ENCODE data around the gene ALG13.

ALG13 gene

GRCh38 chrX:111680988-111681779 is at the start of gene ALG13:
TSS of gene ALG13 (plus strand) at chrX:111681170. CDS start at chrX:111681219, 49 bp downstream.
- peak; percentile 87 for DNase-seq

GRCh38 chrX:111634823-111635729 is 45.9 kb upstream of the ALG13 start:
- DNase-seq = no peak

GRCh38 chrX:111641969-111642368 is 39.0 kb upstream of the ALG13 start:
- no peak for DNase-seq

GRCh38 chrX:111645165-111645564 is 35.8 kb upstream of the ALG13 start:
- peak; percentile 1 for DNase-seq

- no peak for DNase-seq
These were observed 35.4 kb upstream of the ALG13 start for GRCh38 chrX:111645607-111646006.

- no peak for DNase-seq
These were observed 34.5 kb upstream of the ALG13 start for GRCh38 chrX:111646515-111646914.

- no peak for DNase-seq
These were observed 32.2 kb upstream of the ALG13 start for GRCh38 chrX:111648802-111649201.

- DNase-seq = no peak
These were observed 31.3 kb upstream of the ALG13 start for GRCh38 chrX:111649638-111650037.

- DNase-seq = no peak
These were observed 30.1 kb upstream of the ALG13 start for GRCh38 chrX:111650845-111651244.

GRCh38 chrX:111652719-111653118 is 28.3 kb upstream of the ALG13 start:
- DNase-seq = no peak

- DNase-seq = no peak
These were observed 19.7 kb upstream of the ALG13 start for GRCh38 chrX:111661241-111661640.

GRCh38 chrX:111662292-111662691 is 18.7 kb upstream of the ALG13 start:
- DNase-seq = no peak

GRCh38 chrX:111671668-111672067 is 9.3 kb upstream of the ALG13 start:
- DNase-seq = no peak

GRCh38 chrX:111687305-111687704 is 6.3 kb downstream of the ALG13 start:
- no peak for DNase-seq

- DNase-seq = no peak
These were observed 14.4 kb downstream of the ALG13 start for GRCh38 chrX:111695297-111695880.

- DNase-seq = no peak
These were observed 38.6 kb downstream of the ALG13 start for GRCh38 chrX:111719426-111720210.

- no peak for DNase-seq
These were observed 47.1 kb downstream of the ALG13 start for GRCh38 chrX:111728096-111728495.

- DNase-seq = no peak
These were observed 50.4 kb downstream of the ALG13 start for GRCh38 chrX:111731351-111731750.

GRCh38 chrX:111736571-111736970 is 55.6 kb downstream of the ALG13 start:
- no peak for DNase-seq

GRCh38 chrX:111742018-111742417 is 61.0 kb downstream of the ALG13 start:
- DNase-seq = no peak

- no peak for DNase-seq
These were observed 62.3 kb downstream of the ALG13 start for GRCh38 chrX:111743316-111743715.

GRCh38 chrX:111756486-111756885 is 75.5 kb downstream of the ALG13 start:
- no peak for DNase-seq

- no peak for DNase-seq
These were observed 78.7 kb downstream of the ALG13 start for GRCh38 chrX:111759686-111760085.

Measured in stimulated activated CD4-positive, alpha-beta T cell treated with anti-CD3 and anti-CD28 coated beads, Interleukin-1b, Interleukin-23, amount 100 ng/mL, for 48 hours (primary cell).